A204.1 (cell line): ENCODE results near the gene DYNC2LI1.

Experiments
- FAIRE-seq: peaks from 2 replicates; lab custom pipeline; 2012; peaks lifted over from hg19 to GRCh38; lab: Jason Lieb, UNC

Gene DYNC2LI1

GRCh38 chr2:43763091-43763490 is 10.7 kb upstream of the DYNC2LI1 start:
- no peak for FAIRE-seq

- FAIRE-seq = no peak
These were observed 9.6 kb upstream of the DYNC2LI1 start for GRCh38 chr2:43764086-43764705.

GRCh38 chr2:43766006-43766405 is 7.8 kb upstream of the DYNC2LI1 start:
- FAIRE-seq = no peak

- FAIRE-seq = no peak
These were observed 778 bp downstream of the DYNC2LI1 start for GRCh38 chr2:43774617-43775016.

GRCh38 chr2:43776324-43776723 is 2.5 kb downstream of the DYNC2LI1 start:
- no peak for FAIRE-seq

GRCh38 chr2:43777306-43777926 is 3.6 kb downstream of the DYNC2LI1 start:
- FAIRE-seq = no peak

- FAIRE-seq = no peak
These were observed 4.4 kb downstream of the DYNC2LI1 start for GRCh38 chr2:43778233-43778632.

- FAIRE-seq = no peak
These were observed 14.1 kb downstream of the DYNC2LI1 start for GRCh38 chr2:43787895-43788294.

- FAIRE-seq = no peak
These were observed 14.8 kb downstream of the DYNC2LI1 start for GRCh38 chr2:43788646-43789045.

- FAIRE-seq = no peak
These were observed 16.3 kb downstream of the DYNC2LI1 start for GRCh38 chr2:43790147-43790546.

GRCh38 chr2:43791035-43791765 is 17.4 kb downstream of the DYNC2LI1 start:
- FAIRE-seq = no peak

- FAIRE-seq = no peak
These were observed 18.8 kb downstream of the DYNC2LI1 start for GRCh38 chr2:43792653-43793052.

- FAIRE-seq = no peak
These were observed 21.1 kb downstream of the DYNC2LI1 start for GRCh38 chr2:43794956-43795355.

- no peak for FAIRE-seq
These were observed 22.4 kb downstream of the DYNC2LI1 start for GRCh38 chr2:43796206-43796605.

GRCh38 chr2:43798300-43798699 is 24.5 kb downstream of the DYNC2LI1 start:
- peak; percentile 73 for FAIRE-seq

GRCh38 chr2:43800894-43801293 is 27.1 kb downstream of the DYNC2LI1 start:
- FAIRE-seq = peak; percentile 84

GRCh38 chr2:43802135-43802534 is 28.3 kb downstream of the DYNC2LI1 start:
- no peak for FAIRE-seq

- FAIRE-seq = no peak
These were observed 29.3 kb downstream of the DYNC2LI1 start for GRCh38 chr2:43803113-43803512.

- no peak for FAIRE-seq
These were observed 32.8 kb downstream of the DYNC2LI1 start for GRCh38 chr2:43806719-43807031.

GRCh38 chr2:43810452-43810851 is 36.6 kb downstream of the DYNC2LI1 start:
- FAIRE-seq = no peak

- no peak for FAIRE-seq
These were observed 37.0 kb downstream of the DYNC2LI1 start for GRCh38 chr2:43810888-43811287.

- no peak for FAIRE-seq
These were observed 38.2 kb downstream of the DYNC2LI1 start for GRCh38 chr2:43812006-43812405.

- FAIRE-seq = no peak
These were observed 39.1 kb downstream of the DYNC2LI1 start for GRCh38 chr2:43812947-43813346.

GRCh38 chr2:43814711-43815110 is 40.9 kb downstream of the DYNC2LI1 start:
- FAIRE-seq = peak; percentile 21
